PC-3 (cell line): ENCODE data around the gene GAA. TPM values are rescaled to one million over a fixed set of nuclear protein-coding genes. Genes with fewer than 3 reads are reported as not detected.

Experiments
- ATAC-seq: fragments of 200-7000 bp; cut with Tn5 transposase; 2 replicates; pipeline ENCODE4 v1.9.1; 2020; ENCODE audit warnings: mild to moderate bottlenecking, moderate library complexity
- BruUV-seq: library from RNA; stranded (reverse); fragments of 400-500 nt; replicated peaks from 2 replicates; lab custom pipeline; 2021; lab: Mats Ljungman, UMichigan
- CTCF ChIA-PET: fragments of 300-600 bp; sonication (Branson Sonifier 250); formaldehyde crosslinking; loops from one replicate; lab custom pipeline; 2022; ENCODE audit warnings: antibody characterized with exemption; lab: Charles Lee
- POLR2A ChIA-PET: fragments of 300-600 bp; sonication (Branson Sonifier 250); formaldehyde crosslinking; loops from one replicate; lab custom pipeline; 2022; ENCODE audit warnings: antibody characterized with exemption; ENCODE audit not compliant: unreplicated experiment; lab: Charles Lee
- DNase-seq: peaks from one replicate; pipeline ENCODE4 v3.0.0-alpha.2; 2015
- H2AFZ ChIP-seq: fragments of 300-600 bp; sonication (generic); 2 replicates; pipeline ENCODE4 v1.6.0; 2016; ENCODE audit warnings: antibody characterized with exemption, low read length
- H3F3A ChIP-seq: fragments of 300-600 bp; sonication (generic); one replicate; pipeline ENCODE4 v1.6.0; 2017; ENCODE audit warnings: antibody characterized with exemption, low read length, control low read depth, mild to moderate bottlenecking; ENCODE audit not compliant: unreplicated experiment
- H3K27ac ChIP-seq: fragments of 300-600 bp; sonication (generic); 2 replicates; pipeline ENCODE4 v1.5.1; 2016; ENCODE audit warnings: mild to moderate bottlenecking, low read length
- H3K27me3 ChIP-seq: fragments of 300-600 bp; sonication (generic); 2 replicates; pipeline ENCODE4 v1.6.1; 2016; ENCODE audit warnings: low read length, mixed read lengths
- H3K36me3 ChIP-seq: fragments of 300-600 bp; sonication (generic); 2 replicates; pipeline ENCODE4 v1.6.1; 2016; ENCODE audit warnings: low read depth, mixed run types, low read length, mixed read lengths
- H3K4me1 ChIP-seq: fragments of 300-600 bp; sonication (generic); 2 replicates; pipeline ENCODE4 v1.5.1; 2016; ENCODE audit warnings: low read length; ENCODE audit not compliant: insufficient read depth
- H3K4me2 ChIP-seq: fragments of 300-600 bp; sonication (generic); 2 replicates; pipeline ENCODE4 v1.6.0; 2016; ENCODE audit warnings: low read length
- H3K4me3 ChIP-seq: fragments of 300-600 bp; sonication (generic); 2 replicates; pipeline ENCODE4 v1.5.1; 2016; ENCODE audit warnings: mild to moderate bottlenecking, low read length, mixed read lengths
- H3K79me2 ChIP-seq: fragments of 300-600 bp; sonication (generic); 2 replicates; pipeline ENCODE4 v1.6.1; 2017; ENCODE audit warnings: low read length, mixed read lengths
- H3K9ac ChIP-seq: fragments of 300-600 bp; sonication (generic); 2 replicates; pipeline ENCODE4 v1.6.0; 2016; ENCODE audit warnings: mild to moderate bottlenecking, low read length
- H3K9me2 ChIP-seq: fragments of 300-600 bp; sonication (generic); replicated peaks from 2 replicates; pipeline ENCODE4 v1.6.1; 2016; ENCODE audit warnings: mixed run types, low read length, mixed read lengths
- H3K9me3 ChIP-seq: fragments of 300-600 bp; sonication (generic); 2 replicates; pipeline ENCODE4 v1.6.1; 2016; ENCODE audit warnings: low read length, mixed read lengths
- H4K20me1 ChIP-seq: fragments of 300-600 bp; sonication (generic); 2 replicates; pipeline ENCODE4 v1.6.1; 2016; ENCODE audit warnings: low read length, mixed read lengths
- EZH2 ChIP-seq: fragments of 300-600 bp; sonication (generic); IDR thresholded peaks from one replicate; pipeline ENCODE4 v1.6.1; 2017; ENCODE audit warnings: antibody characterized with exemption, mild to moderate bottlenecking, low read length; ENCODE audit not compliant: unreplicated experiment
- EZH2phosphoT487 ChIP-seq: fragments of 300-600 bp; sonication (generic); IDR thresholded peaks from 2 replicates; pipeline ENCODE4 v1.6.1; 2018; ENCODE audit warnings: mild to moderate bottlenecking, antibody characterized with exemption, low read length, borderline replicate concordance
- intact Hi-C: fragments of 100-400 bp; cut with micrococcal nuclease; formaldehyde crosslinking; loops from 2 replicates; pipeline ENCODE4 v1.9.0; 2023
- microRNA-seq: library from miRNA; unstranded; fragments of <30 nt; microRNA quantifications from one replicate; pipeline ENCODE4 v1.1.0, GENCODE V29; 2020; ENCODE audit not compliant: unreplicated experiment
- total RNA-seq: library from RNA; depleted of rRNA; stranded (reverse); fragments of >200 nt; gene quantifications from 2 replicates; pipeline ENCODE4 v1.2.3, GENCODE V29; 2014; rRNA removed
- TF ChIP-seq, protein P1 (sequence below): fragments of 300-600 bp; sonication (generic); conservative IDR thresholded peaks from 2 replicates; pipeline ENCODE4 v1.5.1; 2017; ENCODE audit warnings: antibody characterized with exemption, low read depth, mild to moderate bottlenecking, low read length

The GAA gene
- total RNA-seq, 1 experiment from 2014 or later = 76.2 TPM

DNA sequence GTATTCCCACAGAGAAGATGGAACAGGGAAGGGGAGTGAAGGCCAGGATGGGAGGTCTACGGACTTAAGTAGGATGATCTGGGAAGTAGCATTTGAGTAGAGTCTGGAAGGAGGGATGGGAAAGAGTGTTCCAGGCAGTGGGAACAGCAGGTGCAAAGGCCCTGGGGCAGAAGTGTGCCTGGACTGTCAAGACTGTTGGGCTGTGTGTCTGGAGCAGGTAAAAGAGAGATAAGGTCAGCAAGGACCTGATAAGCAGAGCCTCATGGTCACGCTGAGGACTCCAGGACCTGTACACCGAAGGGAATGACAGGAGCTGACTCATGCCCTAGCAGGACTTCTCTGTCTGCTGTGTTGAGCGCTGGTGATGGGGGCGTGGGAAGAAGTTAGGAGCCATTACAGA lies 67.7 kb downstream of the GAA start:
- no peaks in the 10 kb centered on the region for H4K20me1 ChIP-seq
- no peak overlapping the region for H3K4me2 ChIP-seq
- no peaks in the 10 kb centered on the region for H3F3A ChIP-seq
- peaks cover 10% of the 10 kb centered on the region for H3K4me1 ChIP-seq
- no peaks in the 10 kb centered on the region for H3K27me3 ChIP-seq
- ATAC-seq (no peak), DNase-seq (no peak)
- POLR2A ChIA-PET = no interaction called here
- TF ChIP-seq EZH2phosphoT487 (no peak), EZH2 (no peak)
- TF ChIP-seq, protein P1, sequence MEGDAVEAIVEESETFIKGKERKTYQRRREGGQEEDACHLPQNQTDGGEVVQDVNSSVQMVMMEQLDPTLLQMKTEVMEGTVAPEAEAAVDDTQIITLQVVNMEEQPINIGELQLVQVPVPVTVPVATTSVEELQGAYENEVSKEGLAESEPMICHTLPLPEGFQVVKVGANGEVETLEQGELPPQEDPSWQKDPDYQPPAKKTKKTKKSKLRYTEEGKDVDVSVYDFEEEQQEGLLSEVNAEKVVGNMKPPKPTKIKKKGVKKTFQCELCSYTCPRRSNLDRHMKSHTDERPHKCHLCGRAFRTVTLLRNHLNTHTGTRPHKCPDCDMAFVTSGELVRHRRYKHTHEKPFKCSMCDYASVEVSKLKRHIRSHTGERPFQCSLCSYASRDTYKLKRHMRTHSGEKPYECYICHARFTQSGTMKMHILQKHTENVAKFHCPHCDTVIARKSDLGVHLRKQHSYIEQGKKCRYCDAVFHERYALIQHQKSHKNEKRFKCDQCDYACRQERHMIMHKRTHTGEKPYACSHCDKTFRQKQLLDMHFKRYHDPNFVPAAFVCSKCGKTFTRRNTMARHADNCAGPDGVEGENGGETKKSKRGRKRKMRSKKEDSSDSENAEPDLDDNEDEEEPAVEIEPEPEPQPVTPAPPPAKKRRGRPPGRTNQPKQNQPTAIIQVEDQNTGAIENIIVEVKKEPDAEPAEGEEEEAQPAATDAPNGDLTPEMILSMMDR = no peak
- CTCF ChIA-PET = no interaction called here
- intact Hi-C loops = no loop called here
- no peaks in the 10 kb centered on the region for H3K79me2 ChIP-seq
- no TSS peak for BruUV-seq
- H2AFZ ChIP-seq = no peak overlapping the region
- H3K27ac ChIP-seq = no peak overlapping the region
- H3K4me3 ChIP-seq = no peak overlapping the region
- H3K9ac ChIP-seq = no peak overlapping the region
- no peaks in the 10 kb centered on the region for H3K9me3 ChIP-seq
- H3K9me2 ChIP-seq = no peaks in the 10 kb centered on the region
- H3K36me3 ChIP-seq = no peaks in the 10 kb centered on the region

Small RNA genes lying within 50 kb of the gene (microRNA-seq; reads per million reads assigned to microRNA genes)
- not detected for gene MIR1268B

Other genes starting within 250 kb of the GAA start
- gene TBC1D16, start 65.7 kb upstream of the GAA start, total RNA-seq = 23.7 and 24.6 TPM in 2 replicates
- gene CCDC40, start 64.9 kb upstream of the GAA start, total RNA-seq = 5.3 and 7.5 TPM in 2 replicates
- 167 and 185 TPM in 2 replicates for gene EIF4A3, start 45.5 kb downstream of the GAA start, total RNA-seq
- 2.3 and 4.4 TPM in 2 replicates for gene CARD14, start 68.4 kb downstream of the GAA start, total RNA-seq
- 15.3 and 16.6 TPM in 2 replicates for gene SGSH, start 118.8 kb downstream of the GAA start, total RNA-seq
- 15.0 and 18.4 TPM in 2 replicates for gene SLC26A11, start 118.8 kb downstream of the GAA start, total RNA-seq
- gene RNF213, start 159.3 kb downstream of the GAA start, total RNA-seq = 71.4 and 84.1 TPM in 2 replicates